Adipose tissue (tissue), 3 donors: Measurements from ENCODE around the gene LACTB. TPM values are rescaled to one million over a fixed set of nuclear protein-coding genes. Genes with fewer than 3 reads are reported as not detected.
A peak's percentile ranks its signal among the peaks of the same experiment; 100 is the strongest.

Experiments
- H3K27ac ChIP-seq: one replicate; pipeline ENCODE4 v1.5.1; 2013; ENCODE audit warnings: low read depth, low read length
- whole genome bisulfite sequencing, 3 donors: extraction: QIAGEN DNeasy Blood & Tissue Kit; methylation state at CpG; one replicate each; pipeline ENCODE4 v1.1.7; 2013; 5-methylcytosine and 5-hydroxymethylcytosine counted together
- polyA plus RNA-seq, 3 donors: library from polyadenylated mRNA; stranded (reverse); fragments of 200-250 nt; gene quantifications; one replicate each; pipeline ENCODE4 v1.2.3, GENCODE V29; 2013
- donor health status: healthy with polysubstance abuse.
- donor health status: Bipolar disorder and iron deficiency.
- donor health status: healthy.

The LACTB gene
- polyA plus RNA-seq, 3 donors, result 7.6 to 19.7 (median 15.3) TPM

DNA sequence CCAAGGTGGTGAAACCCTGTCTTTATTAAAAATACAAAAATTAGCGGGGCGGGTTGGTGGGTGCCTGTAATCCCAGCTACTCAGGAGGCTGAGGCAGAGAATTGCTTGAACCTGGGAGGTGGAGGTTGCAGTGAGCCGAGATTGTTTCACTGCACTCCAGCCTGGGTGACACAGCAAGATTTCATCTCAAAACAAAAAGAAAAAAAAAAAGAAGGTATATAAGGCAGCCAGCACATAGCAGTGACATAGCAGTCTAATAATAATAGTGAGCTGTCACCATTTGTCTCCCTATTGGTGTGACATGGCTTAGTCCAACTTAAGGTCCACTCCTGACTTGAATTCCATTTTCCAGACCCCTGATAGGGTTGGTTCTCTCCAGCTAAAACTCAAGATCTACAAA, 8.8 kb upstream of the LACTB start:
- H3K27ac ChIP-seq, result no peak overlapping the region
- WGBS, 3 donors, result 92 to 96% (median 93%) methylated on average over 3 of the region's 3 CpGs

DNA sequence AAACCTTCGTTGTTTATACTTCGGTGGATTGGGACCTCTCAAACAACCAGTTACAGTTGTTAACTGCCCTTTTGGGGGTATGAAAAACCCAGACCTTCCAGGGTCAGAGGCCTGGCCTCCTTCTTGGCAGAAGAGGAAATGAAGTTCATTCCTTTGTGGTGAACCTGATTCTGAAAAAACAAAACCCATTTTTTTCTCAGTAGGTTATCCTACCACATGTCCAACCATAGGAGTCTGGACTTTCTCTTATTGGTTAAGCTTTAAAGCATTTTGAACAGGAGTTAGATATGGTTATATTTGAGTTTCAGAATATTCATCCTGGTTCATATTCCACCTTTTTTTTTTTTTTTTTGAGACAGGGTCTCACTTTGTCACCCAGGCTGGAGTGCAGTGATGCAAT, 7.2 kb upstream of the LACTB start:
- H3K27ac ChIP-seq, result no peak overlapping the region
- WGBS, 3 donors, result 69 to 82% (median 74%) methylated on average over 2 of the region's 2 CpGs

GRCh38 chr15:63118854-63119253, 2.8 kb upstream of the LACTB start:
- H3K27ac ChIP-seq, result no peak overlapping the region
- WGBS, 3 donors, result 69 to 91% (median 91%) methylated on average over 3 of the region's 3 CpGs

GRCh38 chr15:63122002-63122875, 578 bp downstream of the LACTB start:
- 1 to 2% (median 1%) methylated on average over 42 to 59 of the region's 59 CpGs for WGBS, 3 donors
- H3K27ac ChIP-seq, result peak overlapping the region; percentile 92

- WGBS, 3 donors, result 97% methylated on average over 9 of the region's 9 CpGs
Observed at GRCh38 chr15:63124506-63124905, 2.8 kb downstream of the LACTB start.

GRCh38 chr15:63126726-63127125, 5.1 kb downstream of the LACTB start:
- no peak overlapping the region for H3K27ac ChIP-seq
- 83 to 95% (median 84%) methylated on average over 3 of the region's 3 CpGs for WGBS, 3 donors

More at GRCh38 chr15:63124506-63124905, 2.8 kb downstream of the LACTB start:
- H3K27ac ChIP-seq, result no peak overlapping the region

DNA sequence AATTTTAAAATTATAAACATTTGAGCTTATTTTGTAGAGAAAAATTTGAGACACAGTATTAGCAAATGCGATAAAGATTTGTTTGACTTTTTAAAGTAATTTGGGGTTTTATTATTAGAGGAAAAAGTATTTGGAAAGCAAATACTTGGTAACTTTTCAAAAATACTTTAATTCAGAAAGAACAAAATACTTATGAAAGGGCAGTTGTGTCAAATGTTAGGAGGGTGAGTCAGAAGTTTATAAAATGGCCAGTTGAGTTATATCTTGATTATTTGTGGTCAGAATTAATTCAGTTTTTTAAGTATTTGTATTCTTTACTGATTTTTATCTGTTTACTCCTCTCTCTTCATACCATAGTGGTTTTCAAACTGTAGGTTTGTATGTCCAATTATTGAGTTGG, 12.1 kb downstream of the LACTB start:
- WGBS, 3 donors, result 68 to 78% (median 74%) methylated on average over 1 of the region's 1 CpG
- H3K27ac ChIP-seq, result no peak overlapping the region

DNA sequence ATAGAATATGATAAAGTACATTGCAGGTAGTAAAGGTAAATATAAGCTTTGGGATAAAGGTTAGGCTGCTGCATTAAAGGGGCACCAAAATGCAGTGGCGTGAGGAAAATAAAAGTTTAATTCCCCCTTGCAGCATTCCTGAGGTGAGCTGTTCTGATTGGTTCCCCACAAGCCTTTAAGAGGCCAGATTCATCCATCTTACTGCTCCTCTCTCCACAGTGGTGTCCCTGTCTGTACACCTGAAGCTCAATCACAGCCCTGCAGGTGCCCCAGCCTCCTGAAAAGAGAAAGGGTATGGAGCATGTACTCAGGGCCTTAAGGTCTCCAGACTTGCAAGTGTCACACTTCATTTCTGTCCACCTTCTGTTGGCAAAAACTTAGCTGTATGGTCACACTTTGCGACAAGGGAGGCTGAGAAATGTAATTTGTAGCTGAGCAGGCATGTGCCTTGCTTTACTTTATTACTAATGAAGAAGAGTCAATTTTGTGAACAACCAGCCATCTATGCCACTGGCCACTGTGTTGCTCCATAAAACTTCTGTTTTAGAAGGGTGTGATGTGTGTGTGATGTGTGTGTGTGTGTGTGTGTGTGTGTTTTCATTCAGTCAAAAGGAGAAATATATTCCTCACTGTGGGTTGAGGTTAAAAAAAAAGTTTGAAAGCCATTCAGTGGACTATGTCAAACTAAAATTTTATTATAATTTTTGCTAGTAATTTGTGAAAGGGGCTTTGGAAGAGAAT, 12.8 kb downstream of the LACTB start:
- H3K27ac ChIP-seq, result no peak overlapping the region
- 94 to 100% (median 97%) methylated on average over 2 of the region's 2 CpGs for WGBS, 3 donors

- 93 to 96% (median 94%) methylated on average over 5 of the region's 5 CpGs for WGBS, 3 donors
- no peak overlapping the region for H3K27ac ChIP-seq
Observed at GRCh38 chr15:63135281-63135680, 13.6 kb downstream of the LACTB start.

DNA sequence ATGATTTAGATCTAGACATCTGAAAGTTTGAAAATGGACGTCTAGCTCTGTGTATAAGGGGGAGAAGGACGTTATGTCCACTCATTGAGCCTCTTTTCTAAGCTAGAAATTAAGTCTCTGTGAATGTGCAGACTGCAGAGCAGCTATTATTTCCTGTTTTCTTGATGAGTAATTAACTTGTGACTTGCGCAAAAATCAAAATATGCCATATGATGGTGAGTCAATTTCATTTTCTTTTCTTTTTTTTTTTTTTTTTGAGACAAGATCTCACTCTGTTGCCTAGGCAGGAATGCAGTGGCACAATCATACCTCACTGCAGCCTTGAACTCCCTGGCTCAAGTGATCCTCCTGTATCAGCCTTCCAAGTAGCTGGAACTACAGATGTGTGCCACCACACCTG, 14.1 kb downstream of the LACTB start:
- no peak overlapping the region for H3K27ac ChIP-seq
- WGBS, 3 donors, result 62 to 85% (median 65%) methylated on average over 3 of the region's 3 CpGs

DNA sequence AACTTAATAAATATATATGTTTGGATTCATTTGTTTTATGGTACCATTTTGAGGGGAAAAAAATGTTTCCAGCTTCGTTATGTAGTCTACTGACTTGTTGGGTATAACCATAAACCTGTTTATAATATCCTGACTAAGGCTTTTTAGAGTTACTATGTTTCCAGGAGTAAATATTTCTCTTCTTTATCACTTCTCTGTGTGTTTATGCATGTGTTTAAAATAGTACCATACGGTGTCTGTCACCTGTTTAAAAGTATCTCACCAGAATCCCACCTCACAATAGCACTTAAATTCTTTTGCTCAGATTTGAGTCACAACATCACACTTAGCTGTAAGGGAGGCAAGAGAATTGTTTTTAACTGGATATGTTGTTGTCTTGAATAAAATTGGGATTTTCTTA, 15.1 kb downstream of the LACTB start:
- WGBS, 3 donors, result 73 to 99% (median 96%) methylated on average over 2 of the region's 2 CpGs
- no peak overlapping the region for H3K27ac ChIP-seq

GRCh38 chr15:63140936-63141335, 19.3 kb downstream of the LACTB start:
- H3K27ac ChIP-seq, result no peak overlapping the region
- WGBS, 3 donors, result 92 to 99% (median 92%) methylated on average over 2 of the region's 2 CpGs

DNA sequence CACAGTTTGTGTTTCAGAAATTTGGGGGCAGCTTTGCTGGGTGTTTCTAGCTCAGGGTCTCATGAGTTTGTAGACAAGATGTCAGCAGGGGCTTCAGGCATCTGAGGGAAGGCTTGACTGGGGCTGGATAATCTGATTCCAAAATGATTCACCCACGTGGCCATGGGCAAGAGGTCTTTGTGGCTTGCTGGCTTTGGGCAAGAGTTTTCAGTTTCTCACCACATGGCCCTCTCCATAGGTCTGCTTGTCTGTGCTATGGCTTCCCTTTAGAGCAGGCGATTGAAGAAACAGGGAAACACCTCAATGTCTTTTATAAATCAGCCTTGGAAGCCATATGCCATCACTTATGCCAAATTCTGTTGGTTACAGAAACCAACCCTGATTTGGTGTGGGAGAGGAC, 23.8 kb downstream of the LACTB start:
- 79 to 97% (median 93%) methylated on average over 2 of the region's 2 CpGs for whole genome bisulfite sequencing, 3 donors
- H3K27ac ChIP-seq, result no peak overlapping the region

- WGBS, 3 donors, result 57 to 76% (median 66%) methylated on average over 3 of the region's 3 CpGs
Observed at GRCh38 chr15:63146684-63147083, 25.0 kb downstream of the LACTB start.

DNA sequence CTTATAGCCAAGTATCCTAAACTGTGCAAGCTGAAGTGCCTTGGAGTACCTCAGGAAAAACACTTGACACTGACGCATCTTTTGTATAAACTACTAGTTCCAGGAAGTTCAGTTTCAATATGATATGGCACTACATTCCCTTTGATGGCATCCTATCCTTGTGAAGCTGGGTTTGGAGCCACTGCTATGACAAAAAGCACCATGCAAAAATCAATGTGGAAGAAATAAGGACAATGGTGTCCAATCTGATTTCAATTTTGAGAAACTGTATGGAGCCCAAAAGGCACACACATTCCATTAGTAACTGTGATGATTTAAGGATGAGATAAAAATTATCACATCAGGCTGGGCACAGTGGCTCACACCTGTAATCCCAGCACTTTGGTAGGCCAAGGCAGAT, 30.0 kb downstream of the LACTB start:
- H3K27ac ChIP-seq, result no peak overlapping the region
- WGBS, 3 donors, result 88 to 94% (median 93%) methylated on average over 1 of the region's 1 CpG

More at GRCh38 chr15:63146684-63147083, 25.0 kb downstream of the LACTB start:
- no peak overlapping the region for H3K27ac ChIP-seq

- no peak overlapping the region for H3K27ac ChIP-seq
- 50 to 78% (median 78%) methylated on average over 3 of the region's 3 CpGs for WGBS, 3 donors
Observed at GRCh38 chr15:63155486-63155885, 33.8 kb downstream of the LACTB start.

- H3K27ac ChIP-seq, result no peak overlapping the region
- WGBS, 3 donors, result 5 to 10% (median 8%) methylated on average over 10 of the region's 10 CpGs
Observed at GRCh38 chr15:63156086-63156710, 34.5 kb downstream of the LACTB start.

DNA sequence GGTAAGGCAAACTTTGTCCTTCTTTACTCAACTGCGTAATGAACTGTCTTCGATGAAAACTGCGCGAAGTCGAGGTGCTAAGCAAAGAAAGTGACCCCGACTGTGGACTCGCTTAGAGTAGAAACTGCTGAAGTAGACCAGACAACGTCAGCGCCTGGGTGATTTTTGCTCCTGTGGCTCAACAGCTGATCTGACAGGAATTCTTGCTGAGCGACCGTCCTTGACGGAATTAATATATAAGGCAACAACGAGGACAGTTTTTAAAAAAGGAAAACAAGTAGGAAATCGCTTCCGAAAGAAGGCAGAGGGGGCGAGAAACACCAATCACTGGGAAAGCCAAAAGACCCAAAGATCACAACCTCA, 35.1 kb downstream of the LACTB start:
- H3K27ac ChIP-seq, result peak overlapping the region; percentile 4
- WGBS, 3 donors, result 0% methylated on average over 16 of the region's 16 CpGs
